MM.1S (cell line): Measurements from ENCODE around the gene FOXO1.

Experiments used
- CTCF ChIP-seq: fragments of 300-600 bp; sonication (generic); IDR thresholded peaks from 2 replicates; pipeline ENCODE4 v1.5.1; 2016; ENCODE audit warnings: antibody characterized with exemption, low read length, mixed read lengths
- EZH2phosphoT487 ChIP-seq: fragments of 300-600 bp; sonication (generic); IDR thresholded peaks from 2 replicates; pipeline ENCODE4 v1.6.1; 2018; ENCODE audit warnings: antibody characterized with exemption, low read length

- no peak for TF ChIP-seq EZH2phosphoT487
- no peak for TF ChIP-seq CTCF
These were observed 85.7 kb downstream of the FOXO1 start for GRCh38 chr13:40580566-40581276.
